ENCODE results near the gene CEACAM4. TPM values are rescaled to one million over a fixed set of nuclear protein-coding genes. Genes with fewer than 3 reads are reported as not detected.

The CEACAM4 gene
- total RNA-seq, 3 donors from 2014 or later, result 0.25 to 1.2 TPM; not detected in 1

DNA sequence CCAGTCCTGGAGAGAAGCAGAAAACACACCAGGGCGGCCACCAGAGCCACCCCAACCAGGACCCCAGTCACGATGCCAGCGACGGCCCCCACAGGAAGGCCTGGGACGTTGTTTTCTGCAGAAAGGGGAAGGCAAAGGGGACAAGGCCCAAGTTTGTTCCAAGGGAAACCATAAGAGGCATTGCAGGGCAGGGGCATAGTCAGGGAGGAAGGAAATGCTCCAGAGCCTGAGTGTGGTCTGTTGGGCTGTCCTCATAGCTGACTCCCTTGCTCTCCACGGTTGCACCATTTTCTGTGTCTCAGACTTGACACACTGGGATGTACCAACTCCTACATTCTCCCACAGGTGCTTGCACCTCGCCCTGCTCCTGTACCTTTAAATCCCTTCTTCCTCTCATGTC, 5.2 kb downstream of the CEACAM4 start:
- no peak overlapping the region for H3K4me3 ChIP-seq
- intact Hi-C loops (cut with DNase I, micrococcal nuclease), result no loop called here

GRCh38 chr19:41621226-41621625, 5.6 kb downstream of the CEACAM4 start:
- Histone ChIP-seq H3K4me3 (no peak overlapping the region), H3K9me3 (no peaks in the 10 kb centered on the region), H3K36me3 (ENCODE audit: low read depth) (no peaks in the 10 kb centered on the region), H3K4me1 (ENCODE audit: low read depth) (no peaks in the 10 kb centered on the region)
- intact Hi-C loops (cut with DNase I, micrococcal nuclease), result no loop called here
- no peak for DNase-seq
- ATAC-seq, result no peak
- no peak for TF ChIP-seq CTCF (IDR thresholded peaks at IDR 0.05)

More for the DNA sequence above, 5.2 kb downstream of the CEACAM4 start:
- Histone ChIP-seq H3K4me1 (ENCODE audit: low read depth) (no peaks in the 10 kb centered on the region), H3K36me3 (ENCODE audit: low read depth) (no peaks in the 10 kb centered on the region), H3K9me3 (no peaks in the 10 kb centered on the region)
- TF ChIP-seq CTCF (IDR thresholded peaks at IDR 0.05), result no peak
- no peak for DNase-seq
- ATAC-seq, result no peak

GRCh38 chr19:41620171-41620570, 6.7 kb downstream of the CEACAM4 start:
- Histone ChIP-seq H3K4me3 (no peak overlapping the region), H3K36me3 (ENCODE audit: low read depth) (no peaks in the 10 kb centered on the region), H3K9me3 (no peaks in the 10 kb centered on the region), H3K4me1 (ENCODE audit: low read depth) (no peaks in the 10 kb centered on the region)
- intact Hi-C loops (cut with DNase I, micrococcal nuclease), result no loop called here
- no peak for TF ChIP-seq CTCF (IDR thresholded peaks at IDR 0.05)
- ATAC-seq (no peak), DNase-seq (no peak)

DNA sequence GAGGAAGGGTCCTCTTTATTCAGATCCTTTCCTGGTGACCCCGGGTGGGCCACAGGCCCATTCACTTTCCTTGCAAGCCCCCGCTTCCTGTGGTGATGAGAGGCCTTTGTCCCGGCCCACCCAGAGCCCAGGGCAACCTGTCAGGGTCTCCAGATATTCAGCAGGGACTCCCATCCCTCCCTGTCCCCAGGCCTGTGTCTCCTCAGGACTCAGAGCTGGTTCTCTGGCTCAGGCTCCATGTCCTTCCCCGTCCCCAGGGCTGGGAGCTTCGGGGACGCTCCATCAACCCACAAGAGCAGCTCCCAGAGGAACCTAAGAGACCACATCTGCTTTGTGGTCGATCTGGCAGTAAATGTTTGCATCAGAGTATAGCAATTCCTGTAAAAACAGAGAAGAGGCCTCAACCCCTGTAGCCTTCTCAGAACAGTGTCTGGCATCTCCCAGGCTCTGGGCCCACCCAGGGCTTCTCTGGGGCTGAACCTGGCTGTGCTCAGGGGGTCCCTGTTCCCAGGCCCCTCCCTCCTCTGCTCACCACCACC, 7.8 kb downstream of the CEACAM4 start:
- H3K36me3 ChIP-seq (ENCODE audit: low read depth), result no peaks in the 10 kb centered on the region
- no peak for DNase-seq
- no peaks in the 10 kb centered on the region for H3K4me1 ChIP-seq (ENCODE audit: low read depth)
- no peaks in the 10 kb centered on the region for H3K9me3 ChIP-seq
- intact Hi-C loops (cut with DNase I, micrococcal nuclease), result no loop called here
- ATAC-seq, result no peak
- no peak overlapping the region for H3K4me3 ChIP-seq
- no peak for TF ChIP-seq CTCF (IDR thresholded peaks at IDR 0.05)

- intact Hi-C loops (cut with DNase I, micrococcal nuclease), result no loop called here
- H3K4me3 ChIP-seq, result no peak overlapping the region
Measured at GRCh38 chr19:41617941-41618730, 8.7 kb downstream of the CEACAM4 start.

More at GRCh38 chr19:41617941-41618730, 8.7 kb downstream of the CEACAM4 start:
- ATAC-seq (no peak), DNase-seq (no peak)
- no peaks in the 10 kb centered on the region for H3K4me1 ChIP-seq (ENCODE audit: low read depth)
- no peaks in the 10 kb centered on the region for H3K36me3 ChIP-seq (ENCODE audit: low read depth)
- H3K9me3 ChIP-seq, result no peaks in the 10 kb centered on the region
- no peak for TF ChIP-seq CTCF (IDR thresholded peaks at IDR 0.05)

All from mucosa of descending colon (tissue), 3 donors.